CD4-positive, alpha-beta T cell treated with Interleukin-6 for 4 hours (primary cell): ENCODE data around the gene PIK3C2G.

Source experiments
- DNase-seq: peaks from one replicate; pipeline ENCODE4 v3.0.0-alpha.2; 2020; ENCODE audit warnings: mixed read lengths

The PIK3C2G gene

DNA sequence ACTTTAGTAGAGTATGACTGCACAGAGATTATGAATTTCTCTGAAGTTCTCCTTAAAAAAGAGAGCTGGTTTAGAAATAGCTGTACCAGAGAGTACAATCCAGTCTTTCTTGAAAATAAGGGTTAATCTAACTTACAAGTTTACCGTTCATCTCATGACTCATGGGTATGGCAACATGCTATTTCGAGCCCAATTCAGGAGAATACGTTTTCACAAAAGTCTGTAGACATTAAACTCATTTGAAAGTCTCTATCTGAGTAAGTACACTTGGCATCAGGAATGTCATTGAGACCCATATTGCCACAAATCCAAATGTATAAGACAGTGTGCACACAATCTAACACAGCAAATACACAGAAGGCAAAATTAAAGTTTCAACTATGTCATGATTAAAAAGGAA is 160.5 kb downstream of the PIK3C2G start:
- DNase-seq, result no peak

GRCh38 chr12:18422871-18423270 is 161.6 kb downstream of the PIK3C2G start:
- DNase-seq, result no peak

GRCh38 chr12:18424857-18425256 is 163.5 kb downstream of the PIK3C2G start:
- DNase-seq, result no peak

DNA sequence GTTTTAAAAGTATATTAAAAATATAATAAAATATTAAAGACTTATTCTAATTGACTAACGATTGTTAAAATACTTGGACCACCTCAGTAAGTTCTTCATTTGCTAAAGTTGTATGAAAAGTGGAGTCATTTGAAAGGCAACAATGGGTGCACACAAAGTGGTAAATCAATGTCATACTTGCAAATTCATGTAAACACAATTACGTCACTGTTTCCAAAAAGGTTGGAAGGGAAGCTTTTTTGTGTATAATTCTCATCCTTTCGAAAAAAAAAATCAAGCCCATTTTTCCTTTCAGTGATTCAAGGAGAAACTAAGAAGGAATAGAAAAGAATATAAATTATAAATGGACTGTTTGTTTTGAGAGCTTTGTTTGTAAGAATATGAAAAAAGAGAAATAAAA is 166.2 kb downstream of the PIK3C2G start:
- no peak for DNase-seq

DNA sequence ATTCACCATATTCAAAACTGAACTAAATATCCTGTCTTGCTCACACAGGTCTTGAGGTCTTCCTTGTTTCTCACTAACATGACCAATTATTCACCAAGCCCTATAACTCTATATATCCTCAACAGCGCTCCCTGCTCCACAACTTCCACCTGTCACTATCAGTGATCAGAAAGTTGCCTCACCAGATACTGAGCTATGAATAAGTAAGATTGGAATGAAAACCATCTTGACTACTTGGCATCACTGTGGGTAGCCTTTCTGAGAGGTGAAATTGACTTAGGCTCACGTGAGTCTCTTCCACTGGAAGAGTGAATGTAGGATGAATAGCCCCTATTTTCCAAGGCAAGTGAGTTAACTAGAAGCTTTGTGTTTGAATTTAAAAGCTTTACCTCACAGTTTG is 167.1 kb downstream of the PIK3C2G start:
- no peak for DNase-seq

- DNase-seq, result no peak
These were observed 168.0 kb downstream of the PIK3C2G start for GRCh38 chr12:18429366-18429765.

- DNase-seq, result no peak
These were observed 169.2 kb downstream of the PIK3C2G start for GRCh38 chr12:18430425-18431048.

DNA sequence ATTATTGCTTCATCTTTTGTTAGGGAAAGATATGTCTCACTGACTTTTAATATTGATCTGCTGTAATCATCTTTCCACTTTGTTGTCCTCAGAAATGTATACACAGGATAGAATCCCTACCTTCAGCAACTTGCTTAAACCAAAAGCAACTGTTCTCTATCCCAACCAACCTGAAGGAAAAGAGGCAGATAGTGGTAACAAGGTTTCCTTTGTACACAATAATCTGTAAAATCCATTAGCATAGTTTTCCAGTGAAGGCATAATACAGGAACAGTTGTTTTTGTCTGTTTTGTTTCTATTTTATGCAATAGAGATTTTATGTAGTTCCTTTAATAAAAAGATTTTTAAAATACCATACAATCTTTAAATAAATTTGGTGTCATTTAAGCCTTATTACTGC is 170.5 kb downstream of the PIK3C2G start:
- no peak for DNase-seq

GRCh38 chr12:18432206-18432605 is 170.9 kb downstream of the PIK3C2G start:
- no peak for DNase-seq

DNA sequence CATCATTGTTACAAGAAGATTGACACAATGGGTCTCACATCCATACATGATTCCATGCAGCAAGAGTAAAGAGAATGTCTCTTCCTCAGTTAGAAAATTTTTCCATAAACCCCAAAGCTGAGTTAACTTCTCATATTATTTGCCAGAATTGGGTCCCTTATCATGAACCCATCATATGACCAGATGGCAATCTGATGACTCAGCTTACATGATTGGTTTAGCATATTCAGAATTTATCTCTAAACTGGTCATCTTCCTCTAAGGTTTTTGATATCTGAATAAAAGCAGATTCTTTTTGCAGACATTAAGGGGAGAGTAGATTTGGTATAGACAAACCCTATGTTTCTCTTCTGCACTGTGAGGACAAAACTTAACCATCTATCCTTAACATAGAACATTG is 174.9 kb downstream of the PIK3C2G start:
- no peak for DNase-seq

- DNase-seq, result no peak
These were observed 178.2 kb downstream of the PIK3C2G start for GRCh38 chr12:18439541-18439940.

DNA sequence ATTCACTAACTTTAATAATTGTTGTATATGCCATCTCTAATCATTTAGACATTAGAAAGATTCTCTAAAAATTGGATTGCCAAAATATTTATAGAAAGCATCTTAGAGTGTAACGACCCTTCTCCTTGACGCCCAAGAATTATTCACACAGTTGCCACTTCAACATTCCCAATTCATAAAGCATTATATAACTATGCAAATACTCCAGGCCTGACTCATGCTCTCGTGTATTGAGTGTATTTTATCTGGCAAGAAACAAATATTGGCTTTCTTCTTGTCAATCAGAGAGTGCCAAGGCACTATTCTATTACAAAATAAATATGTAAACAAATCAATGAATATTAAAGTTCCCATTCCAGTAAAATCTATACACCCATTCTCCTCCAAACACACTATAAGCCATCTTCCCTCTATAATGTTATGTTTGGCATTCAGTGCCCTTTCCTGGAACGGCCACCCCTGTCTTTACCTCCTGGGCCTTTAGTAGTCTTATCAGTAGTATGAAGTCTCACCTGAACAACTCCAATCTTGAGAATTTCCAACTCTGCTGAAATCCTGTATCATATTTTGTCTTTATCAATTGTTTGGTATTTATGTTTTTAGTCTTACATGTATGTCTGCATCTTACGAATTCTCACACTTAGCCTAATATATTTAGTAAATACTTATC is 182.6 kb downstream of the PIK3C2G start:
- no peak for DNase-seq

DNA sequence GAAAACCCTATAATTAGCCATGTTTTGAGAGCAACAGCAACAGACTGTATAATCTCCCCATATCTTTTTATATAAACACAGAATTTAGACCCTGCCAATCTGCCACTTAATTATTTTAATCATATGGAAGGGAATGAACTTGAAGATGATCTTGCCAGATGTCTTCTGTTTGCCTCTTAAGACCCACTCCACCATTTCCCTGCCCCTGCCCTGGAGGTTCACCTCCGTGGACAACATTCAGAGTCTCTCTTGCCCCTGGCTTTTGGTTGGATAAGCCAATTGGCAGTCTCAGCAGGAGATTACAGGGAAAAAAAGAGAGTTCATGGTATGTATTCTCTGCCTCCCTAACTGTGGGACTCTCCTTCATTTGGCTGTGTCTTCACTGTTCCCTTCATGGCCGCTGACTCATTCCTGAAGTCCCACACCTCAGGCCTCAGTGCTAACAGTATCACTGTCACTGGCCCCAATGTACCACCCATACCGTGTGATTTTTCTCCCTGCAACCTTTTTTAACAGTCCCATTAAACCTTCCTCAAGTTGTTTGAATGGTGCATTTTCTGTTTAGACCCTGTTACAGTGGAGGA is 184.8 kb downstream of the PIK3C2G start:
- no peak for DNase-seq

DNA sequence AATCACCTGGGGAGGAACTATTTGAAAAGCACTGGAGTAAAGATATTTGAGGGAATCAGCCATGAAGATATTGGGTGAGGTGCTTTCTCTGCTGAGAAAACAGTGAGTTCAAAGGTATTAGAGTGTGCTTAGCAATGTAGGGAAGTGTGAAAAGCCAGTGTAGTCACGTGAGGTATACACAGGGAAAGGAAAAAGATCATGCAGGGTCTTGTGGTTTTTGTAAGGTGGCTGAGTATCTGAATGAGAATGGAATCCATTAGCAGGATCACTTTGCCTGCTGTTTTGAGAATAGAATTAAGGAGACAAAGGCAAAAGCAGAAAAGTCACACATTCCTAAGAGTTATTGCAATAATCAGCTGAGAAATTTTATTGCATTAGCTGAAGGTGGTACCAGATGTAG is 193.0 kb downstream of the PIK3C2G start:
- DNase-seq, result no peak

- DNase-seq, result no peak
These were observed 195.0 kb downstream of the PIK3C2G start for GRCh38 chr12:18456344-18456743.

DNA sequence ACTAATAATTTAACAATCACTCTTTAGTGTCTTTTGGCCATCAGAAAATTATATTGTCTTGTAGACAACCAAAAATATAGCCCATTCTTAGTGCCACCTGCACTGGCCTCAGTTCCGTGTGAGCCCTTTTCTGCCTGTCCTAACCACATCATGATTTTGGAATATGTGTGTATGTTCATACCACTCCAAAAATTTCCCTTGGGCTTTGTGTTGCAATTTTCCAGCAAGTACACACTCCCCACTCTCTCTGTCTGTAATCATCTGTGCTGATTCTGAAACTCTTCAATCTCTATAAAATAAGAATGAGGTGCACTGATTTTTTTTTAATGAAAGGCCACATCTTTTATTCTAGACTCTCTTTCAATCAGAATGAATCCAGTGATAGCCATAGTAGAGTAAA is 196.0 kb downstream of the PIK3C2G start:
- no peak for DNase-seq

DNA sequence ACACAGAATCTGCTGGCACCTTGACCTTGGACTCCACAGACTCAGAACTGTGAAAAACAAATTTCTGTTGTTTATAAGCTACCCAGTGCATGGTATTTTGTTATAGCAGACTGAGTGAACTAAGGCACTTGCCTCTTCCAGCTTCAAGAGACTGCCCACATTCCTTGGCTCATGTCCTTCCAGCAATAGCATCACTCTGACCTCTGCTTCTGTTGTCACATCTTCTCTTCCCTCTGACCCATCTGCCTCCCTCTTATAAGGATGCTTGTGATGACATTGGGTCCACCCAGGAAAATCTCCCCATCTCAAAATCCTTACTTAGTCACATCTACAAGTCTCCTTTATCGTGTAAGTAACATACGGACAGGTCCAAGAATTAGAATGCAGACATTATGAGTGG is 200.4 kb downstream of the PIK3C2G start:
- DNase-seq, result no peak

GRCh38 chr12:18462442-18462841 is 201.1 kb downstream of the PIK3C2G start:
- no peak for DNase-seq

DNA sequence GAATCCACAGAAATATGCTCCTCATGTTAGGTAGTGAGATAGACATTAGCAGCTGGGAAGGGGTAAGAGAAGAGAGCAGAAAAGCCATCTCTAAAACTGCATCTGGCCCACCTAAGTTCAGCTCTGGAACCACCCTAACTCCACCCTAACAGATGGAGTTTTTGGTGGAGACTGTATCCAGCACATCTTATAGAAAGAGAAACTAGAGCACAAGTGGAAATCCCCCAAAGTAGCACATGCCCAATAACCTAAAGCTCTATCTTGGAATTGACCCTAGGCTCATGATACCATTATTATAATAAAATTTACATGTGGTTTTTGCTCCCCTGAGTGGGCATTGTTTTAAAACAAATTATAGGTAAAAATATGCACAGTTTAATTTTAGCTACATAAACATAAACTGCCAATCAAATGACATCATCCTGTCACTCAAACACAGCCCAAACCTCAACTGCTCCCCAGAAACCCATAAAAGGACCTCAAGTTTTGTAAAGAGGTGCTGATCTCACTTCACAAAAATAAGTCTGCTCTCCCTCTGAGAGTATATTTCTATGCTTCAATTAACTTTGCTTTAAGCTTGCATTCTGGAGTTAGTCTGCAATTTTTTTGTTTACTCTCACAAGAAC is 206.4 kb downstream of the PIK3C2G start:
- DNase-seq, result no peak

DNA sequence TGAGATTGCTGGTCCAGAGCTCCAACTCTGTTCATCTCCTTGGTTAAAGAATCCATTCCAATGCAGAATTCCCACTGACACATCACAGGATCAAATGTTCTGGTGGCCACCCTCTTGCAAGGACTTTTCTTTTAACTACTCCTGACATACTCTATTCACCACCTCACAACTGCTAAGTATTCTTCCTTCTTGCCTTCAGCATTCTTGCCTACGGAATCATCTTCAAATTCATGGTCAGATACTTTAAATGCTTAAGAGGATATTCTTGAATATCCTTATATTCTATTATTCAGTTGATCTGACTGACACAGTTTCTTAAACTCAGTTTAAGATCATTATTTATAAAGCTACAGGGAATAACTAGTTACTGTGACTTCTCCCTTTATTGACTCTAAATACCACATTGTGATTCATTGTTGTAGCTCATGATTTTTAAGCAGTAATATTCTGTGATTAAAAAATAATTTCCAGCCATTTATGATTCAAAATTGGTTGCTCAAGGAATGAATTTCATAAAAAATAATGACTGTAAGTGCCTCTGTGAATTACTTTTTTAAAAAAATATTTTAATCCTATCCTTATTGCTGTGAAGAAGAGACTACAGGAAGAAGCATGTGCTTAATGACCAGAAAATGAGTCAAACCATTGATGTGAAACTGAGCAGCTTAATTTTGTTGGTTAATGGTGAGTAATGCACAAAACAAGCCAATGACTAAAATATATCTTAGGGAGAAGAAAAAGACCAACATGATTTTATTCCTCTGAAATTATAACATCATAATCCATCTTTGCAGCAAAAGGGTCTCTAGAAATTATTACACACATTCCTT is 207.1 kb downstream of the PIK3C2G start:
- DNase-seq, result no peak

DNA sequence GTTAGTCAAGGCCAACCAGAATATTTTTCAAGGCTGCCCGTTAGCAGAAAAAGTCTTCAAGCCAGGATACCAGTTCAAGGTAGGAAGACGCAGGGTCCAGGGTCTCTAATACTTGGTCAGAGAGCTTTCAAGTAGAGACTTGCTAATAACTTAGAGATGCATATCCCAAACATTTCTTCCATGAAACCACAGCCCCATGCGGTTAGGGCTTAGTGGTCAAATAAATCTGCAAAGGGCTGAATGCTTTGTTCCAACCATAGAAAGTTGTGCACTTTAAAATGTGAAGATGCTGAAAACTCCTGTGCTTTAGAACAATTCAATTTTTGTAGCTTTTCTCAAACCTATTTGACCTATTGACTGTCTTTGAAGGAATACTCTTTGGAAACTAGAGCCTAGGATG is 208.9 kb downstream of the PIK3C2G start:
- no peak for DNase-seq

- no peak for DNase-seq
These were observed 211.0 kb downstream of the PIK3C2G start for GRCh38 chr12:18472304-18472703.

- no peak for DNase-seq
These were observed 211.5 kb downstream of the PIK3C2G start for GRCh38 chr12:18472806-18473205.
